OCI-LY1 (cell line): Measurements from ENCODE around the gene TTF2.

Experiments used
- EZH2 ChIP-seq: fragments of 200-600 bp; sonication (generic), shearing (Covaris generic); IDR thresholded peaks from 2 replicates; pipeline ENCODE4 v1.8.0; 2017; ENCODE audit warnings: borderline replicate concordance, mixed run types, mild to moderate bottlenecking, antibody characterized with exemption, low read length, moderate library complexity, mixed read lengths
- TF ChIP-seq, protein P1 (sequence below): fragments of 200-600 bp; sonication (generic), shearing (Covaris generic); IDR thresholded peaks from 2 replicates; pipeline ENCODE4 v1.5.1; 2017; ENCODE audit warnings: mild to moderate bottlenecking, antibody characterized with exemption, low read length, moderate library complexity, mixed read lengths

DNA sequence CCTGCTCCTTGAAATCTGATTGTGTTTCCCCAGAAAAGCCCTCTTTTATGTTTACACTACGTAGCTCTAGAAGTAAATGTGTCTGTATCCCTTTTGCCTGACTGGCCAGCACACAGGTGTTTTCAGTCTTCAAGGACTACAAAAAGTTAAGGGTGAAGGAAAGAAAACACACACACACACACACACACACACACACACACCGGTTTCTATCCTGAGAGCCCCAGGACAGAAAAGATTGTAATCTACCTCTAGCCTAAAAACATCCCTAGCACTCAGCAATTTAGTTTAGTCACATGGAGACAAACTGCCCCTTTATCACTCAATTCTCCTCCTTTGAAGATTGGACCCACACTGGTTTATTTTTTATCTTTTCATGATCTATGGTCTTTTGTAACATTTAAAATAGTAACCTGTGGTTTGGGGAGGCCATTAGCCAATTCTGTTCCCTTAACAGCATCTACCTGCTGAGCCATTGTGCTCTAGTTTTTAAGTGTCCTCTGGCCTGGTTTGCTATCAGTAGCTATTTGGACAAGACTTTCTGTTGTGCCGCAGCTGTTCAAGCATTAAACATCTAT is 77.2 kb downstream of the TTF2 start:
- TF ChIP-seq, protein P1, sequence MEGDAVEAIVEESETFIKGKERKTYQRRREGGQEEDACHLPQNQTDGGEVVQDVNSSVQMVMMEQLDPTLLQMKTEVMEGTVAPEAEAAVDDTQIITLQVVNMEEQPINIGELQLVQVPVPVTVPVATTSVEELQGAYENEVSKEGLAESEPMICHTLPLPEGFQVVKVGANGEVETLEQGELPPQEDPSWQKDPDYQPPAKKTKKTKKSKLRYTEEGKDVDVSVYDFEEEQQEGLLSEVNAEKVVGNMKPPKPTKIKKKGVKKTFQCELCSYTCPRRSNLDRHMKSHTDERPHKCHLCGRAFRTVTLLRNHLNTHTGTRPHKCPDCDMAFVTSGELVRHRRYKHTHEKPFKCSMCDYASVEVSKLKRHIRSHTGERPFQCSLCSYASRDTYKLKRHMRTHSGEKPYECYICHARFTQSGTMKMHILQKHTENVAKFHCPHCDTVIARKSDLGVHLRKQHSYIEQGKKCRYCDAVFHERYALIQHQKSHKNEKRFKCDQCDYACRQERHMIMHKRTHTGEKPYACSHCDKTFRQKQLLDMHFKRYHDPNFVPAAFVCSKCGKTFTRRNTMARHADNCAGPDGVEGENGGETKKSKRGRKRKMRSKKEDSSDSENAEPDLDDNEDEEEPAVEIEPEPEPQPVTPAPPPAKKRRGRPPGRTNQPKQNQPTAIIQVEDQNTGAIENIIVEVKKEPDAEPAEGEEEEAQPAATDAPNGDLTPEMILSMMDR, result no peak
- TF ChIP-seq EZH2, result no peak
